HG03066 (cell line): ENCODE data around the gene IKZF5.

Experiments
- ATAC-seq: cut with Tn5 transposase; IDR thresholded peaks from one replicate; pipeline ENCODE4 v1.9.1; 2021; ENCODE audit warnings: low read depth; ENCODE audit not compliant: unreplicated experiment

Gene IKZF5

DNA sequence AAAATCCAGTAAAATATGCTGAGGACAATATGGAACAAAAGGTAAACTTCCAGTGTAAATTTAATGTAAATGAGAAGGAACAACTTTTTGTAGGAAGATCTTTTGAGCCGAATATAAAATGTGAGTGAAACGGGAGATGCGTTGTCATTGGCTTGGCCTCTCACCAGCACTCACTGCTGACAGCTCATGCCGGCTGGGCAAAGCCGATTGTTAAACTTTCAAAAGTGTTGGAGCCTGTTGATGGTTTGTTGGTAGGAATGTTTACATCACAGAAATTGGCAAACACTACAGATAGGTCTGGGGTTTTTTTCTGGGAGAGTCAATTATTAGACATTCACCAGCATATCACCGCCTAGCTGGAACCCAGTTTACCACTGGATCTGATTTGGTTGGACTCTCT is 22.3 kb downstream of the IKZF5 start:
- ATAC-seq, result no peak

GRCh38 chr10:122984708-122985107 is 23.9 kb downstream of the IKZF5 start:
- ATAC-seq, result no peak

GRCh38 chr10:122983898-122984297 is 24.7 kb downstream of the IKZF5 start:
- ATAC-seq, result no peak

DNA sequence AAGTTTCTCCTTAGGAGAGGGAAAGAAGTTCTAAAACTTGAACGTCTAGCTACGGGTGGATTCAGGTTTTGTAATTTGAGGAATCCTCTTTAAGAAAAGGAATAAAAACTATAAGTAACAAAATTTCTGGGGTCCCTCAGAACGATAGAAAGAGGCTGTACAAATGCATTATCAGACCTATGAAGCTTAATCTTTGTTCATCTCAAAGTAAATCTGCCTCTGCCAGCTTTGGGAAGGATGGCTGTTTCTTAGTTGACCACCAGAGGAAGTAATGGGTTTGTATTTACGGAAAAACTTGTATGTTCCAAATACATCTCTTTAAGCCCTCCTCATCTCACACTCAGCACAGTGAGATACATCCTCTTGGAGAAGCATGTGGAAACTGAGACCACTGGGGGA is 27.5 kb downstream of the IKZF5 start:
- no peak for ATAC-seq

GRCh38 chr10:122980209-122981065 is 28.2 kb downstream of the IKZF5 start, which contains the start of gene PSTK:
Gene PSTK, plus strand, starts transcription at chr10:122980401. Its CDS starts 79 bp downstream, at chr10:122980480.
- peak; percentile 95 for ATAC-seq

- ATAC-seq, result no peak
These were observed 34.0 kb downstream of the IKZF5 start for GRCh38 chr10:122974543-122975064.

DNA sequence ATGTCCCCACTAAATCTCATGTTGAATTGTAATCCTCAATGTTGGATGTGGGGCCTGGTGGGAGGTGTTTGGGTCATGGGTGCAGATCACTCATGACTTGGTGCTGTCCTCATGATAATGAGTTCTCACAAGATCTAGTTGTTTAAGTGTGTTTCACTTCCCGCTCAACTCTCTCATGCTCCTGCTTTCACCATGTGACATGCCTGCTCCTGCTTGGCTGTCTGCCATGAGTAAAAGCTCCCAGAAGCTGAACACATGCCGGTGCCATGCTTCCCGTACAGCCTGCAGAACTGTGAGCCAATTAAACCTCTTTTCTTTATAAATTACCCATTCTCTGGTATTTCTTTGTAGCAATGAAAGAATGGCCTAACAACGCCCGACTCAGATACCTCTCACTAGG is 34.6 kb downstream of the IKZF5 start:
- no peak for ATAC-seq

DNA sequence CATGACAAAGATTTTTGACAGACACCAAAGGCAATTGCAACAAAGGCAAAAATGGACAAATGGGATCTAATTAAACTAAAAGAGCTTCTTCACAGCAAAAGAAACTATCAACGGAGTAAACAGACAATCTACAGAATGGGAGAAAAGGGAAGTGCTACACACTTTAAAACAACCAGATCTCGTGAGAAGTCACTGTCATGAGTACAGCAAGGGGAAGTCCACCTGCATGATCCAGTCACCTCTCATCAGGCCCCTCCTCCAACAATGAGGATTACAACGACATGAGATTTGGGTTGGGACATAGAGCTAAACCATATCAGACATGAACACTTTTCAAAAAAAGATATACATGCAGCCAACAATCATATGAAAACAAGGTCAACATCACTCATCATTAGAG is 39.9 kb downstream of the IKZF5 start:
- ATAC-seq, result no peak

- ATAC-seq, result no peak
These were observed 41.7 kb downstream of the IKZF5 start for GRCh38 chr10:122966879-122967278.

GRCh38 chr10:122962405-122962804 is 46.2 kb downstream of the IKZF5 start:
- no peak for ATAC-seq

DNA sequence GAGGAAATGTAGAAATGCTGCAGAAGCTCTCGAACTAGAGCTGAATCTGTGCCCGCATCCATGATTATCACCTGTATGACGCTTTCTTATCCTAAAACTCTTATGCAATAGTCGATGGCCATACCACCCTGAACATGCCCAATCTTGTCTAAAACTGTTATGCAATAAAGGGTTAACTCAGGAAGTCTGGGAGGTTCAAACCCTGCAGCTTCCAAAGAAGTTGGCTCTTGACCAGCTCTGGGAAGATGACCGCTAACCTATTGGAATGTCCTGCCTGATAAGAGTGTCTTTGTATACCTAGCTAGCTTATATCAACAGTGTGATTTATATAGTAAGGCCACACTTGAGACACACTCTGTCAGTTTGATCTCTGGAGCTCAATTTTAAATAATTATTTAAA is 51.1 kb downstream of the IKZF5 start:
- ATAC-seq, result no peak

DNA sequence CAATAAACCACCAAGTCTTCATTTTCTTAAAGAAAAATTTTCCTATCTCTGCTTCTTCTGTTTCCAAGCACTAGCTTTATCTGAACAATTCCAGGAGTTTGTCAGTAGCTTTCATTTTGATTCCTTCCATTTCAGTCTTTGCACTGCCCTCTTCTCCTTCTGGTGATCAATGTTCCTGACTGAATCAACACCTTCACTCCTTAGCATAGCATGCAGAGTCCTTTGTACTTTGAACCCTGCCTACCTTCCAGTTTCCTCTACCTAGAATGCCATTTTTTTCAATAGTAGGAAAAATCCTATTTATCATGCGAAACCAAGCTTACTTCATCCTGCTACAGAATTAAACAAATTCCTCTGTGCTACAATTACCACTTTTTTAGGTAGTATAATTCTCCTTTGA is 52.7 kb downstream of the IKZF5 start:
- ATAC-seq, result no peak

GRCh38 chr10:122954731-122955050 is 53.9 kb downstream of the IKZF5 start:
- ATAC-seq, result no peak

DNA sequence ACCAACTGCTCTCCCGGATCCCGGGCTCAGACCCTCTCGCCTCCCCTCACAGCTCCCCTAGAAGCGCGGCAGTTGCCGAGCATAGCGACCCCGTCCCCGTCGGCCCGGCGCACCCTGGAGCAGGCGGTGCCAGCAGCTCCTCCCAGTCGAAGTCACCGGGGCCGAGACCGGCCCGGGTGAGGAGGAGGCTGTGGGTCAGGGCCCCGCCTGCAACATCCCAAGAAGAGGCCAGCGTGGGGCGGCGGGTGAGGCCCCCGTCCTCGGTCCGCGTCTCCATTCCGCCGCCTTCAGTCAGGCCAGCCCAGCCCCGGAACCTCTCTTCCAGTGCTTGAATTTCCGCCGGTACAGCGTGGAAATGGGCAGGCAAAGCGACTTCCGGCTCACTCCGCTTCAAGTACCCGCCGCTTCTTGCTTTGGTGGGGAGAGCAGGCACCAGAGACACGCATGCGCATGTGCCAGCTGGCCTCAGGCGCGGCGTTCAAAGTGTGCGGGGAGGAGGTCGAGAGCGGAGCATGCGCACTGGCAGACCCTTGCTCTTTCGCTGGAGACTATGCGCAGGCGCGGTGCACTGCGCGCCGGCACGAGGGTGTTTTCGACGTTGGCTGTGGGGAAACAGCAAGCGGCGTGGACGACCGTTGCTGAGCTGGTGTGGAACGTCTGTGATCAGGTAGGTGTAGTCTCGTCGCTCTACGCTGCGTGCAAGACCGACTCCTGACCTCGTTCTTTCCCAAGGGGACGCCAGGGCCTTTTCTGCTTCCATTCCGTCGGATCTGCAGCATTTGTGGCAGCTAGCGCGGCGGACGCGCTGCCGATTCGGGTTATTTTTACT is 54.5 kb downstream of the IKZF5 start, which contains the start of gene C10orf88:
Gene C10orf88, minus strand, starts transcription at position 326 of the 829 bp plus-strand sequence. Its CDS starts 49 bp downstream, at position 277.
- ATAC-seq, result peak; percentile 100

DNA sequence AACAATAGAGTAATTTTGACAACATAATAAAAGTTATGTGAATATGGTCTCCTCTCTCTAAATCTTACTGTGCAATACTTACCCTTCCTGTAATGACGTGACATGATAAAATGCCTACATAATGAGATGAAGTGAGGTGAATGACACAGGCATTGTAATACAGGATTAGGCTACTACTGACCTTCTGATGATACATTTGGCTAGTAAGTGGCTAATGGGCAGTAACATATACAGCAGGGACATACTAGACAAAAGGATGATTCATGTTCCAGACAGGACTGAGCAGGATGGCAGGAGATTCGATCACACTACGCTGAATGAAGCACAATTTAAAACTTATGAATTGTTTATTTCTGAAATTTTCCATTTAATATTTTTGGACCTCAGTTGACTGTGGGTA is 59.3 kb downstream of the IKZF5 start:
- ATAC-seq, result no peak
